NCI-H1105 treated with DMSO at 0.1 percent for 48 hours (cell line): Measurements from ENCODE around the gene DERA.
A peak's percentile ranks its signal among the peaks of the same experiment; 100 is the strongest.
"Not testable (repeated sequence)": the region's sequence is repeated elsewhere in the genome, so short reads cannot be mapped to it uniquely, and the experiment has no call there.

Experiments used
- DNase-seq: peaks from one replicate; lab custom pipeline; 2025; lab: John Stamatoyannopoulos, UW

DERA gene

GRCh38 chr12:16012117-16012516 lies 101.0 kb downstream of the DERA start:
- DNase-seq = no peak

GRCh38 chr12:16013722-16014121 lies 102.6 kb downstream of the DERA start:
- not testable (repeated sequence) for DNase-seq

- DNase-seq = not testable (repeated sequence)
Measured at GRCh38 chr12:16014394-16014793, 103.3 kb downstream of the DERA start.

- DNase-seq = no peak
Measured at GRCh38 chr12:16016748-16017147, 105.6 kb downstream of the DERA start.

- DNase-seq = peak; percentile 9
Measured at GRCh38 chr12:16018306-16018705, 107.2 kb downstream of the DERA start.

GRCh38 chr12:16019136-16019535 lies 108.0 kb downstream of the DERA start:
- DNase-seq = no peak

- DNase-seq = no peak
Measured at GRCh38 chr12:16020031-16020430, 108.9 kb downstream of the DERA start.

- DNase-seq = no peak
Measured at GRCh38 chr12:16021026-16021425, 109.9 kb downstream of the DERA start.

- no peak for DNase-seq
Measured at GRCh38 chr12:16021676-16022075, 110.5 kb downstream of the DERA start.

GRCh38 chr12:16027002-16027401 lies 115.9 kb downstream of the DERA start:
- DNase-seq = no peak

GRCh38 chr12:16030744-16031143 lies 119.6 kb downstream of the DERA start:
- DNase-seq = no peak

GRCh38 chr12:16034136-16034817 lies 123.1 kb downstream of the DERA start:
- no peak for DNase-seq

- DNase-seq = no peak
Measured at GRCh38 chr12:16036073-16036472, 124.9 kb downstream of the DERA start.

GRCh38 chr12:16037533-16037932 lies 126.4 kb downstream of the DERA start:
- DNase-seq = peak; percentile 19

- DNase-seq = no peak
Measured at GRCh38 chr12:16043480-16043879, 132.3 kb downstream of the DERA start.

- DNase-seq = no peak
Measured at GRCh38 chr12:16046266-16046665, 135.1 kb downstream of the DERA start.

- no peak for DNase-seq
Measured at GRCh38 chr12:16048511-16048910, 137.4 kb downstream of the DERA start.

GRCh38 chr12:16056910-16057309 lies 145.8 kb downstream of the DERA start:
- DNase-seq = no peak

- not testable (repeated sequence) for DNase-seq
Measured at GRCh38 chr12:16057351-16057751, 146.2 kb downstream of the DERA start.

GRCh38 chr12:16062611-16063010 lies 151.5 kb downstream of the DERA start:
- DNase-seq = no peak

- DNase-seq = no peak
Measured at GRCh38 chr12:16063726-16064125, 152.6 kb downstream of the DERA start.

- no peak for DNase-seq
Measured at GRCh38 chr12:16070113-16070512, 159.0 kb downstream of the DERA start.

- no peak for DNase-seq
Measured at GRCh38 chr12:16072678-16073077, 161.5 kb downstream of the DERA start.

GRCh38 chr12:16074894-16075293 lies 163.8 kb downstream of the DERA start:
- DNase-seq = no peak
